ENCODE measurements around the gene SERAC1.
"Not testable (repeated sequence)": the region's sequence is repeated elsewhere in the genome, so short reads cannot be mapped to it uniquely, and the experiment has no call there.

The SERAC1 gene

GRCh38 chr6:158185729-158186456 is 17.8 kb upstream of the SERAC1 start:
- no peak for DNase-seq (ENCODE audit: insufficient read length, low spot score)
- no peak for FAIRE-seq
- TF ChIP-seq CTCF (IDR thresholded peaks at IDR 0.05; ENCODE audit: insufficient read depth, missing control alignments): no peak

GRCh38 chr6:158184608-158185007 is 16.5 kb upstream of the SERAC1 start:
- FAIRE-seq (no peak), DNase-seq (ENCODE audit: insufficient read length, low spot score) (no peak)
- TF ChIP-seq CTCF (IDR thresholded peaks at IDR 0.05; ENCODE audit: insufficient read depth, missing control alignments): no peak

- FAIRE-seq; DNase-seq (ENCODE audit: insufficient read length, low spot score): not testable (repeated sequence)
Observed at GRCh38 chr6:158183174-158183972, 15.3 kb upstream of the SERAC1 start.

GRCh38 chr6:158177712-158178111 is 9.7 kb upstream of the SERAC1 start:
- DNase-seq (ENCODE audit: insufficient read length, low spot score); FAIRE-seq: not testable (repeated sequence)

- no peak for DNase-seq (ENCODE audit: insufficient read length, low spot score)
- TF ChIP-seq CTCF (IDR thresholded peaks at IDR 0.05; ENCODE audit: insufficient read depth, missing control alignments): no peak
- no peak for FAIRE-seq
Observed at GRCh38 chr6:158175111-158175510, 7.0 kb upstream of the SERAC1 start.

- no peak for FAIRE-seq
- no peak for TF ChIP-seq CTCF (IDR thresholded peaks at IDR 0.05; ENCODE audit: insufficient read depth, missing control alignments)
- no peak for DNase-seq (ENCODE audit: insufficient read length, low spot score)
Observed at GRCh38 chr6:158174514-158174913, 6.5 kb upstream of the SERAC1 start.

GRCh38 chr6:158174024-158174423 is 6.0 kb upstream of the SERAC1 start:
- TF ChIP-seq CTCF (IDR thresholded peaks at IDR 0.05; ENCODE audit: insufficient read depth, missing control alignments): no peak
- no peak for FAIRE-seq
- no peak for DNase-seq (ENCODE audit: insufficient read length, low spot score)

- DNase-seq (ENCODE audit: insufficient read length, low spot score): no peak
- no peak for FAIRE-seq
Observed at GRCh38 chr6:158172001-158172400, 3.9 kb upstream of the SERAC1 start.

More at GRCh38 chr6:158172001-158172400, 3.9 kb upstream of the SERAC1 start:
- no peak for TF ChIP-seq CTCF (IDR thresholded peaks at IDR 0.05; ENCODE audit: insufficient read depth, missing control alignments)
